HG02642 (cell line): ENCODE measurements around the gene ABHD17A.
"Not testable (repeated sequence)": the region's sequence is repeated elsewhere in the genome, so short reads cannot be mapped to it uniquely, and the experiment has no call there.

Experiments
- ATAC-seq: cut with Tn5 transposase; IDR thresholded peaks from one replicate; pipeline ENCODE4 v1.9.1; 2021; ENCODE audit warnings: mild to moderate bottlenecking; ENCODE audit not compliant: unreplicated experiment, poor library complexity

The ABHD17A gene

DNA sequence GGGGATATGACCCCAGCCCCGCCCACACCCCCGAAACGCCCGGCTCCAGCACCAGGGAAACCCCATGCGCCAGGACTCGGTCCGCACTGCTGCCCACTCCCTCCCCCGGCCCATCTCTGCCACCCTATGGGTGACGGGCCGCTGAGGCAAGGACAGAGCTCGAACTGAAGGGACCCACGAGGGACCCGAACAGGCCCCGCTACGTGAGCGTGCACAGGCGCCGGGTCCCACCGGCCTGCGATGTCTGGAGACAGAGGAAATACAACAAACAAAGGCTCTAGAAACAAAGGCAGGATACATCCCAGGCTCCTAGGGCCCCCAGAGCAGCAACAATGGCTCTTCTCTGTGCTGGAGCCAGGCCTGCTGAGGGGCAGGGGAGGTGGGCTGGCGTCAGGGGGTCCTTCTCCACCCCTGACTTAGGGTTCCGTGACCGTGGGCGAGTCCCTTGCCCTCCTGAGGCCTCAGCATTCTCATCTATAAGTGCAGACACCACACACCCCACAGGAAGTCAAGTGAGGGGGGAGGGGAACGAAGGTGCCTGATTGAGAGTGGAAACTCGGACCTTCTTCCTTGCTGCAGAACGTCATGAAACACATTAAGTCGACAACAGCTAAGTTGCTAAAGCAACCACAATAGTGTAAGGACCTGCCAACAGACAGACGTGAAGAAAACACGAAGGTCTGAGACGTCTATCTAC, 3.1 kb downstream of the ABHD17A start:
- ATAC-seq, result no peak

GRCh38 chr19:1881393-1882088, 3.8 kb downstream of the ABHD17A start:
- not testable (repeated sequence) for ATAC-seq

GRCh38 chr19:1880611-1881392, 4.5 kb downstream of the ABHD17A start:
- no peak for ATAC-seq

GRCh38 chr19:1879982-1880381, 5.3 kb downstream of the ABHD17A start:
- ATAC-seq, result not testable (repeated sequence)

GRCh38 chr19:1878583-1878982, 6.7 kb downstream of the ABHD17A start:
- ATAC-seq, result not testable (repeated sequence)

DNA sequence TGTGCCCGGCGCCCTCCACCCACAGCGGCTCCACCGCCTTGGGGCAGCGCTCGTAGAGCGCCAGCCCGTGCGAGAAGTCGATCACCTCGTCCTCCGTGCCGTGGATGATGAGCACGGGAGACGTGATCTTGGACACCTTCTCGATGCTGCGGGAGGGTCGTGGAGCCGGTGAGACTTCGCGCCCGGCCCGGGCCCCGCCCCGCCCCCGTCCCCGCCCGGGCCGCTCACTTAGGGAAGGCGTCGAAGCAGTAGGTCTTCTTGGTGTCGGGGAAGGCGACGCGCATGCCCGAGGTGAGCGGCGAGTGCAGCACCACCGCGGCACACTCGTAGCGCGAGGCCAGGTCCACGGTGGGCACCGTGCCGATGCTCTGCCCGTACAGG, 8.0 kb downstream of the ABHD17A start:
- not testable (repeated sequence) for ATAC-seq

DNA sequence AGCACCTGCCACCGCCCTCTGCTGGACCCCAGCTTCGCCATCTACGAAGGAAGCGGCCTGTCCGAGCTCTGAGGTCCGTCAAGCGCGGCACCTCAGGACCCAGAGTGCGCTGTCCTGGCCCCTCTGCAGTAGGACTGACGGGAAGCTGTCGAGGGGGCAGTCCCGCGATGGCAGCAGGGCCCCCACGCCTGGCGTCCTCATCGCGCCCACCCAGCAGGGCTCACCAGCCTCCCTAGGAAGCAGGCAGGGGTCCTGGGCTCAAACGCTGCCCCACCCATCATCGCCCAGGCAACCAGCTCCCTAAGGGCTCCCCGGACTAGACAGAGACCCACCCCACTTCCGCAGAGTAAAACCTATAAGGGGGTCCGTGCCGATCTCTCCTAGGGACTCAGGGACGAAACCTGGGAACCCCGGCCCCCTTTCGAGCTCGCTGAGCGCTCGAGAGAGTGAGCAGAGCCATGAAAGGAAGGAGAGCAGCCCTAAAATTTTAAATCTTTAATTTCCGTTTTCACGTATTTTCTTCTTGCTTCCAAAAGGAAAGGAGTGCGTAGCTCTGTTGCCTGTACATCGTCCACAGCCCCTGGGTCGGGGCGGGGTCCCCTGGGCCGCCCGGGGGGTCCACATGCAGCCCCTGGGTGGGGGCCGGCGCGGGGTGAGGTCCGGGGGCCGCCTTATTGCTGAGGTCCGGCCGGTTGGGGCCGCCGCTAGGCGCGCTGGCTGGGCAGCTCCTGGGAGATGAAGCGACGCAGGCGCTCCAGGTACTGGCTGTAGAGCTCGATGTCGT, 8.6 kb downstream of the ABHD17A start:
- peak; percentile 8 for ATAC-seq

DNA sequence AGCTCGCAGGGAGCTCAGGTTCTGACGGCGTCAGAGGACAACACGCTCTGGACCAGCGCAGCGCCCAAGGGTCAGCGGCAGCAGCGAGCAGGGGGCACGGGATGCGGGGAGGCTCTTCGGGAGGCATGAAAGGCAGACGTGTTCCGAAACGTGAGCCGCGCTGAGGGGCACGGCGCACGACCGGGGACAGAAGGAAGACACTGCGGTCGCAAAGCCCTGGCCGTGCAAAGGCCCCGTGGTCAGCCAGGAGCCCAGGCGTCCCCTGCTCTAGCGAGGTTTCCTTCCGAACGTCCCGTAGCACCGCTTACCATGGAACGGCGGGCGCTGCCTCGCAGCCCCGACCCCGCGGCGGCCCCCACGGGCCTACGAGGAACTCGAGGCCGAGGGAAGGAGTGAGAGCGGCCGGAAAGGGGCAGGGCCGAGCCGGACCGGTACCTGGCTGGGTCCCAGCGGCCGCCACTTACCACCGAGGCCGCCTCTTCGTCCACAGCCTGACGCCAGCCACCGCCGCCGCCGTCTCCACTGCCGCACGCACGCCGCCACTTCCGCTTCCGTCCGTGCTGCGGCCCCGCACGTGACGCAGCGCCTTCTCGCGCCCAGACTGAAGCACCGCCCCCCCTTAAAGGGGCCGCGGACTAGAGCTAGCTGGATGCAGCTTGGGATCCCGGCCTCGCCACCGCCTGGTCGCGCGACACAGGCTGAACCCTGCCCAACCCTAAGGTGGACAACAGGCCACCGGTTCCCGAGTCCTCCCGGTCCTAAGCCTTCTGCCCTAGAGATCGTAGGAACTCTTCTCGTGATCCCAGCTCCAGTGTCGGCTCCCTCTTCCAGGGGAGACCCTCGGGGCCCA, 9.4 kb downstream of the ABHD17A start:
- ATAC-seq, result peak; percentile 86

GRCh38 chr19:1875265-1875645, 10.0 kb downstream of the ABHD17A start:
- ATAC-seq, result not testable (repeated sequence)

DNA sequence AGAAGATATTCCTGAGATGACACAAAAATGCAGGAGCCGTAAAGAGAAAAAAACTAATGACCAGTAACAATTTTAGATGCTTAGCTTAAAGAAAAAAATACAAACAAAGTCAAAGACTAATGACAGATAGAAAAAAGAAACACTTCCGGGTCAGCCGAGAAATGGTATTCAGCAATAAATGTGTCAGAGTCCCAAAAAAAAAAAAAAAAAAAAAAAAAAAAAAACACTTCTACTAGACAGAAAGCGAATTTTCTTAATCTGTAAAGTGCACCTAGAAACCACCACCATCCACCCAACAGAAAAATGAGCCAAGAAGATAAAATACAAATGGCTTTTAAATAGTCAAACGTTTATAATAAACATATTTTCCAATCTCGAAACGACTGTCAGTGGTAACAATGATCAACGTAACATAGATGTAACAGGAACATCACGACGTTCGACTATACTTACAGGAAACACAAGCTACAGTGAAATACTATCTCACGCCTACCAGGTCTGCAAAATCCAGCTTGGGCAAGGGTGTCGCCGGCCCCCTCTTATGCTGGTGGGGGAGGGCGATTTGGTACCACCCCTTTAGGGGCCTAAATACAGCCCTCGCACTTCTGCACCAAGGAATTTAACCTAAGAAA, 10.6 kb downstream of the ABHD17A start:
- no peak for ATAC-seq

DNA sequence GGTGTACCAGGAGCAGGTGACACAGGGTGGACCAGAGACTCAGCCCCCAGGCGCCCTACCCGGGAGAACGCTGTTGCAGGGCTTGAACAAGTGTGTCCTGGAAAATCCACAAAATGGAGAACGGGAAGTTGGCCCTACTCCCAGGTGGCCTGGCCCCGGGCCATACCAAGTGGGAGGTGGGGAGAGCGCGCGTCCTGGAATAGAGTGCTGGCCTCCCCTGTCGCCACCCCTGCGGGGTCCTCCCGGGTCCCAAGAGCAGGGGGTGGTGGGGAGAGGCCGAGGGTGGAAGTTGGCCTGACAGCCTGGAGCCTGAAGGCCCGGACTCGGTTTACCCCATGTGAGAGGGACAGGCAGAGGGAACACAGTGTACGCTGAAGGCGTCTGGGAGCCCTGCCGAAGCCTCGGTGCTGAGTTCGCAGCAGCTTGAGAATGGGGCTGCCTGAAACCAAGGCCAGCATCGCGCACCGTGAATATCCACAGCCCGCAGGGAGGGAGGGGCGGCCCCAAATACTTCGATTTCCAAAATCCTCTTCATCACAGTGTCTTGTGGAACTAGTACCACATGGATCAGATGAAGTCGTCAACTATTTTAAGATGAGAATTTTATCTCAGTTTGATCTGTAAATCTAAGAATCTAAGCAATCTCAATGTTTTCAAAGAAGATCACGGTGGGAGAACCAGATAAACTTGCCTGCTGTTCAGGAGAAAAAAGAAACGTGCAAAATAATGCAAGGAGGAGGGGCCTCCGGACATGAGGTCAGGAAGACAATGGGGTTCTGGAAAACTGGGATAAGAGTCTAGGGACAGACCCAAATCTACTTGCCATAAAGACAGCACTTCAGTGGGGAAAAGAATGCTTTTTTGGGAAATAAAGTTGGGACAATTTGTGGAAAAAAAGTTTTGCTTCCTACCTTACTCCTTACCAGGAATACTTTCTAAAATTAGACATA, 11.5 kb downstream of the ABHD17A start:
- ATAC-seq, result no peak

DNA sequence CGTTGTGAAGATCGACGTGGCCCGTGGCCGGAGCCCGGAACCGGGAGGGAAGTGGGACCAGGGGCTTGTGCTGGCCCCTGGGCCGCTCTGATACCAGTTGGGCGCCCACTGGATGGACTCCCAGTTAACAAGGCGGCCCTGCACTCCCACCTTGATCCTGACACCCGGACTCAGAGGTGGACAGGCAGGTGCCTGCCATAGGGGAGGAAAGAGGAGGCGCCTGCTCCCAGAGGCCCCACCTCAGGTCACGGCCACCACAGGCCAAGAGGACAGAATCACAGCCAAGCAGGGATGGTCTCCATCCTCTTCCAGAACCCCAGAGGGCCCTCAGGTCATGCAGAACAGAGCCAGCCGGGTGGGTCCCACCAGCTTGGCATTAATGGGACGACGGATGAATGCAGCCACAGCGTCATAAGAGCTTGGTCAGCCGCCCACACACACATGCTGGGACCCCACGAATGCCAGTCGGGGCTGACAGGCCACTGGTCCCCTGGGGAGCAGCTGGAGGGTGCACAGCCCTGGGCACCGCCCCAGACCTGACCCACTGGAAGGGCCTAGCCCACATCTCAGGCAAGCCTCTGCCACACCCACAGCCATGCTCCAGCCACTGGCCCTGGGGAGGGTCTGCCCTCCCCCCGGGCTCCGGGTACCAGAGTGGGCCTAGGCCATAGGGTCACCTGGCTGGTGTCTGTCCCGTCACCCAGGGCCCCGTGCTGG, 12.3 kb downstream of the ABHD17A start:
- no peak for ATAC-seq

DNA sequence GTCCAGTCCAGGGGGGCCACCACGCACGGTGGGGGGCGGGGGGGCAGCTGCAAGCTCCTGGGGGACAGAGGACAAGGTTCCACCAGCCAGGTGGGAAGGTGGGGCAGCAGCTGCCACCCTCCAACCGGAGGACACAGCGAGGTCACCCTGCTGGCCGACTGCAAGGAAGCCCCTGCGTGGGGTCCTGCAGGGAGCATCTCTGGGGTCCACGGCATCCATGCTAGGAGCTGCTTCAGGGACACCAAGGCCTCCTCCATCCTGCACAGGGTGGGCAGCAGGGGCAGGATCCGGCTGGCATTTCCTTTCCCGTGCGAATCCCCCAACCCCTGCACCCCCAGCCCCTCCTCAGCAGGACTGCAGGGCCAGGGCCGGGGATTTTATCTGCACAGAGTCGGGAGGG, 13.7 kb downstream of the ABHD17A start:
- ATAC-seq, result no peak

- no peak for ATAC-seq
Measured at GRCh38 chr19:1871140-1871597, 14.1 kb downstream of the ABHD17A start.

DNA sequence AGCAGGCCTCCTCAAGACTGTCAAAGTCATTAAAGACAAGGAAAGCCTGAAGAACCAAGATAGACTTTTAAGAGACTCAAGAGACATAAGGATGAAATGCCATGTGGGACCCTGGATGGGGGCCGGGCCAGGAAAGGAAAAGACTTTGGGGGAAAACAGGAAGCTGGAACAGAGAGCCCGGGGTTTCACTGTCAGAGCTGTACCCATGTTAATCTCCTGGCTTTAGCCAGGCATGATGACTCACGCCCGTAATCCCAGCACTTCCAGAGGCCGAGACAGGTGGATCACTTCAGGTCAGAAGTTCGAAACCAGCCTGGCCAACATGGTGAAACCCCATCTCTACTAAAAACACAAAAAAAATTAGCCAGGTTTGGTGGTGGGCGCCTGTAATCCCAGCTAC, 16.3 kb downstream of the ABHD17A start:
- no peak for ATAC-seq

DNA sequence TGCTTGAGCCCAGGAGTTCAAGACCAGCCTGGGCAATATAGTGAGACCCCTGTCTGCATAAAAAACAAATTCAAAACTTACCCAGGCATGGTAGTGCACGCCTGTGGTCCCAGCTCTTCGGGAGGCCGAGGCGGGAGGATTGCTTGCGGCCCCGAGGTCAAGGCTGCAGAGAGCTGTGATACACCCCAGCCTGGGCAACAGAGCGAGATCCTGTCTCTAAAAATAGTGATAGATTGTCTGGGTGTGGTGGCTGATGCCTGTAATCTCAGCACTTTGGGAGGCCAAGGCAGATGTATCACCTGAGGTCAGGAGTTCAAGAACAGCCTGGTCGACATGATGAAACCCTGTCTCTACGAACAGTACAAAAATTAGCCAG, 18.0 kb downstream of the ABHD17A start:
- ATAC-seq, result no peak

GRCh38 chr19:1866693-1867348, 18.5 kb downstream of the ABHD17A start:
- ATAC-seq, result no peak
